Activated CD4-positive, alpha-beta T cell treated with anti-CD3 and anti-CD28 coated beads for 1 hour (primary cell): ENCODE measurements around the gene JAKMIP1.

ENCODE experiments used
- DNase-seq: peaks from one replicate; pipeline ENCODE4 v3.0.0-alpha.2; 2020

JAKMIP1 gene

DNA sequence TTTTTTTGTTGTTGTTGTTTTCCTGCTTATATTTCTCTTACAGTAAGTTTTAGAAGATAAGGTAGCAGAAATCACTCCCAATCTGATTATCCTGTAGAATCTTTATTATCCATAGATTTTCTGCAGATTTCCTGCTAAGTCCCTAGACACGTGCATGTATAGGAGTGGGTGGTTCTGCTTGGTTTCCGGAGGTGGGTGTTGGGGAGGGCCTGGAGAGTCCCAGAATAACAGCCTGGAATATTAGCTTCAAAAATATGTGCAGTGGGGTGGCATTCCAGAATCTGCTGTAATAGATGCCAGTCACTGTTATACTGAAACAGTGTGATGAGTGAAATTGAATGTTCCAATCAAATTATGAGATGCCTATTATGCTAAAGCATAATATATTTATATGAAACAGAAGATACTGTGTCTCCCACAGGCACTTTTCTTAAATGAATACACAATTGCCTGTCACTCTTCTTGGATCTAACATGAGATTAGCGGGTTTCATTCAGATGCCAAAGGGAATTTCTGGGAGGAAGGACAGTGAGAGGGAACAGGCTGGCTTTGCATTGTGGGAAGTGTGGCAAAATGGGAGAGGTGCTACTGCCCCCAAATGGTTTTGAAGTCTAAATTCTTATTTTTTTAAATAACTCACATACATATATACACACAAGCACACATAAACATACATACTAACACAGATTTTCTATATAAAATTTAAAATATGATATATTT is 219.8 kb downstream of the JAKMIP1 start:
- DNase-seq, result no peak

DNA sequence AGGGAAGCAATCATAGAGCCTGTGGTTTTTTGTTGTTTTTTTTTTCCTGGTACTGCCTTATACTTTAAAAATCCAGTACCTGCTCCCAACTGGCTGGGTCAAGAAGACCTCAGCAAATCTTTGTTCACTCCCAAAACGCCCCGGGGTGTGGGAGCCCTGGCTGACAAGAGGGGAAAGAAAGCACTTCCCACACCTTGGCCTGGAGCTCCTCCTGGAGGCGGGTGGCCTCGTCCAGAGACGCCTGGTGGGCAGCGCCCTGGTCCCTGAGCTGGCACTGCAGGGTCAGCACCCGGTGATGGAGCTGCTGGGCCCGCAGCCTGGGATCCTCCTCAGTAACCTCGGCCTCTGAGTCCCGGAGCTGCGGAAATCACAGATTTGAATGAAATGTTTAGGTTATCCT is 220.4 kb downstream of the JAKMIP1 start:
- DNase-seq, result no peak

DNA sequence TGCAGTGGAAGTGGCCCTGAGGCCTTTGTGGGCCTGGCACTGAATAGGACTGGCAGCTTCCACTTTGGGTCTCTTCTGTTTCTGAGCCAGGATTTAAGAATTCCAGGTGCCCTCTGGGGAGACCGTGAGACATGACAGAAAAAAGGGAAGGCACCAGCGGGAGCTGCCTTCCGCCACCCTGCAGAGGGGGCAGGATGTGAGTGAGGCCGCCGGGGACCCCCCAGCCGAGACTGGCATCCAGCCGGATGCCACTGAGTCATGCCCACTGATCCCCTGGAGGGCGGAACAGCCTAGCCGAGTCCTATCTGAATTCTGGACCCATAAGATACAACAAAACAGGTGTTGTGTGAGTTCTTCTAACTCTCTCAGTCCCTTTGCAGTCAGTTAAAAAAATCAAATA is 223.4 kb downstream of the JAKMIP1 start:
- DNase-seq, result no peak

DNA sequence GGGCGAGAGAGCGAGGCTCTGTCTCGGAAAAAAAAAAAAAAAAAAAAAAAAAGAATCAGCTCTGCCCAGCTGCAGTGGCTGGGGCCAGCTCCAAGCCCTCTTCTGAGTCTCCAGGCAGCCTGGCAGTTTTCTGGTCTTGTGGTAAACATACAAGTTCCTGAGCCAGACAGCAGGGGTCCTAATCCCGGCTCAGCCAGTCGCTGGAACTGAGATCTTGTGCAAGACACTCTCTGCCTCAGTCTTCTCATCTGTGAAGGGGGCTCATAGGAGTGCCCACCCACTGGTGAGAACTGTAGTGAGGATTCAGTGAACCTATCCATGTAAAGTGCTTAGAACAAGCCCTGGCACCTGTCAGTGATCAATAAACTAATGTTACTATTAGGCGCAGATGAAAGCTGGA is 223.9 kb downstream of the JAKMIP1 start:
- DNase-seq, result no peak
